ENCODE data around the gene PATL2.

PATL2 gene

GRCh38 chr15:44641651-44642050, 69.5 kb downstream of the PATL2 start:
- DNase-seq, result peak; percentile 55

- DNase-seq, result no peak
Measured at GRCh38 chr15:44636976-44637375, 74.1 kb downstream of the PATL2 start.

GRCh38 chr15:44633603-44634002, 77.5 kb downstream of the PATL2 start:
- DNase-seq, result peak; percentile 14

GRCh38 chr15:44625286-44625685, 85.8 kb downstream of the PATL2 start:
- DNase-seq, result peak; percentile 21

- DNase-seq, result no peak
Measured at GRCh38 chr15:44623178-44623577, 87.9 kb downstream of the PATL2 start.

GRCh38 chr15:44620081-44620480, 91.0 kb downstream of the PATL2 start:
- no peak for DNase-seq

GRCh38 chr15:44616974-44617373, 94.1 kb downstream of the PATL2 start:
- no peak for DNase-seq
